PC-3 (cell line): ENCODE measurements around the gene GSG1L.

Experiments used
- CTCF ChIP-seq: fragments of 300-600 bp; sonication (generic); conservative IDR thresholded peaks from 2 replicates; pipeline ENCODE4 v1.5.1; 2017; ENCODE audit warnings: antibody characterized with exemption, low read depth, mild to moderate bottlenecking, low read length
- EZH2phosphoT487 ChIP-seq: fragments of 300-600 bp; sonication (generic); IDR thresholded peaks from 2 replicates; pipeline ENCODE4 v1.6.1; 2018; ENCODE audit warnings: mild to moderate bottlenecking, antibody characterized with exemption, low read length, borderline replicate concordance

- TF ChIP-seq CTCF = no peak
- TF ChIP-seq EZH2phosphoT487 = no peak
These were observed 301.7 kb downstream of the GSG1L start for GRCh38 chr16:27761816-27762215.
